HG03342 (cell line): ENCODE measurements around the gene PLPP3.

Experiments
- ATAC-seq: cut with Tn5 transposase; IDR thresholded peaks from one replicate; pipeline ENCODE4 v1.9.1; 2021; ENCODE audit warnings: mild to moderate bottlenecking, moderate library complexity; ENCODE audit not compliant: unreplicated experiment

PLPP3 gene

DNA sequence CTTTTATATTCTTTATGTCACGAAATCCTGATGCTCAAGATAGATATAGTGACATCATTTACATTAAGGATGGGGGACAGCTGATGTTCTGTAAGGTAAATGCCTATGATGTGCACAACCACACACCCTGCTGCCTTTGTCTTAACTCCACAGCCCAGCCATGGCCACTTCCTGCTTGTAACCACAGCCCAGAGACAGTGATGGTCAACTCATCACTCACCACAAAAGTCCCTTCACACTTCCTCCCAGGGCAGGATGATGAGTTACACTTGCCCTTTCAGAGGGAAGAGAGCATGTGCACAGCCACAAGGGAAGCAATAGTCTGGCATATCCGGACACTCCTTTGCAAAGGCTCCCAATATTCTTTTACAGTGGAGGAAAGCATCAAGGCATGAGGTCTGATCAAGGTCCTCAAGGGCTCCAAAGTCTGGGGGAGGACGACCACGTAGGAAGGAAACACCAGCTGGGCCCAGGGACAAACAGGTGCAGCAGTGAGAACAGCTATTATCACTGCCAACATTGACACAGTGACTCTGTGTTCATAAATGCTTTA lies 53.8 kb downstream of the PLPP3 start:
- peak; percentile 82 for ATAC-seq

DNA sequence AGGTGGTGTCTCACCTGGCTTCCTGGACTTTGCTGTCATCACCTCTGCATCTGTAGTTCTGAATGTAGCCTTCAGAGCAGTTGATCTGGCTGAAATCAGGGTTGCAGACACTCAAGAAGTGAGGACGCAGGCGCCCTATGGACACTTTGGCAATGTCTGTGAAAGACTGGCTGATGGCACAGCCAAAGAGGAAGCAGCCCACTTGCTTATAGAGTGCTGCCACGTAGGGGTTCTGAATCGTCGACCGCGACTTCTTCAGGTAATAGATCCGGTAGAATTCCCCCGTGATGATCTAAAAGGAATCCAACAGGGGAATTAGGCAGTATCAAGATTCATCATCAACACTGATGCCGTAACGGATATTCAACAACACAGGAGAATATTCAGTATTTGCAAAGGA lies 55.1 kb downstream of the PLPP3 start:
- ATAC-seq: no peak

DNA sequence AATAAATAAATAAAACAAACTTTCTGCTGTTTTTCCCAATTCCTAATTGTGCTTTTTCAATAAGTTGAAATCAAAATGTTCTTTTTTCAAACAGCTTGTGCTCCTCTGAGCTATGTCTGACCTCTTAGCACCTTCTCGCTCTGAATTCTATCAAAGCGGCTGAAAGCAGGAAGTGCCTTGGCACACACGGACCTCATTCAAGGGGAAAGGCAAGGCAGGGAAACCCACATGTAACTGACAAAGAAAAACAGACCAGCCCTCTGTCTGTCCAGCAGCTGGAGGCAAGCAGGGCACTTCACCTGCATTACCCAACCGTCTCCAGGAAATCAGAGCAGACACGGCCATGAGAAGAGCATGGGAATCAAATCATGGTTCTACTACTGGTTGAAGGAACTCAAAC lies 56.7 kb downstream of the PLPP3 start:
- ATAC-seq: no peak

DNA sequence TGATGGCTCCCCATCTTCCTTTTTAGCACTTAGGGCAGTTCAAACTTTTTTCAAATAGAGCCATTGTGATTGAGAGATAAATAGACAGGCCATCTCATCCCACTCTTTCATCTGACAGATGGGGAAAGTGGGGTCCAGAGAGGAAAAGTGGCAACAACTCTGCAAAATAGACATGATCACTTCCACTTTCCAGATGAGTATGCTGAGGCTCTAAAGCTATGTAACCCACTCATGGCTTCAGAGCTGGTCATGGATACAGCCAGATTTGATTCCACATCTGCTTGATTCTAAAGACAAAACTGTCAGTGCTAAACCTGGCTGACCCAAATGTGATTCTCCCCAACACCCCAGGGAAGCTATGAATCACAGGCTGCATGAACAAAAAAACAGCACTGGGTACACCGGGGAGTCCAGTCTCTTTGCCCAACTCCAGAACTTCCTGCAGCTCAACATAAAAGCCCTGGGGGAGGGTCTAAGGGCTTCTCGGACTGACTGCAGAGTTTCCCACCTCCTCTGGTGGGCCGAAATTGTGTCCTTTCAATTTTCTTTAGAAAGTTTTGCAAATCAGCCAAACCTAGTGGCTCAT lies 59.3 kb downstream of the PLPP3 start:
- no peak for ATAC-seq

DNA sequence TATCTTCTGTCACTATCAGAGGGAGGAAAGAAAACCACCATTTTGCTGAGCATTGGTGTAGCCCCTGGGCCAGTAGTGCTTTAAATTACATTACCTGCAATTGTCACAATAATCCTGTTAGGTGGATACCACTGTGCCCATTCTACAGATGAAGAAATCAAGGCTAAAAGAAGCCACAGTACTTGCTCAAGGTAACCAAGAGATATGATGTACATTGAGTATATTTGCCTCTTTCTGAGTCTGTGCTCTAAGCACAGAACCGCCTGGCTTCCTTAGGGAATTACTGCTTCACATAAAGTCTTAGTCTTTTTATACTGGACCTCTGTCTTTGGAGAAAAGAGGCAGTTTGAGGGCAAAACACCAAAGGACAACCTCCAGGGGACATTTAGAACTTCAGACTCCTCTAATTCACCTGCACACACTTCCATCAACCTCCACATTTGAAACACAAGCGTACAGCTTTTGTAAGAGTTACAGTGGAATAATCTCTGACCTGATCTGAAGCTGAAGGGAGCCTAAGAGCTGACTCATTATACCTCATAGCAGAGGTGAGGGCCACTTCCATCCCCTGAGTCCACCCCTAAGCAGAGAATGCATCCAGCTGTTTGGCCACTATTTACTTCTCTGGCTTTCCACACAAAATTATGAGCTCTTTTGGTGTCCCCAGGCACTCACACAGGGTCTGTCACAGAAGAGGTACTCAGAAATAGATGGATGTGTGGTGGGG lies 61.8 kb downstream of the PLPP3 start:
- no peak for ATAC-seq

DNA sequence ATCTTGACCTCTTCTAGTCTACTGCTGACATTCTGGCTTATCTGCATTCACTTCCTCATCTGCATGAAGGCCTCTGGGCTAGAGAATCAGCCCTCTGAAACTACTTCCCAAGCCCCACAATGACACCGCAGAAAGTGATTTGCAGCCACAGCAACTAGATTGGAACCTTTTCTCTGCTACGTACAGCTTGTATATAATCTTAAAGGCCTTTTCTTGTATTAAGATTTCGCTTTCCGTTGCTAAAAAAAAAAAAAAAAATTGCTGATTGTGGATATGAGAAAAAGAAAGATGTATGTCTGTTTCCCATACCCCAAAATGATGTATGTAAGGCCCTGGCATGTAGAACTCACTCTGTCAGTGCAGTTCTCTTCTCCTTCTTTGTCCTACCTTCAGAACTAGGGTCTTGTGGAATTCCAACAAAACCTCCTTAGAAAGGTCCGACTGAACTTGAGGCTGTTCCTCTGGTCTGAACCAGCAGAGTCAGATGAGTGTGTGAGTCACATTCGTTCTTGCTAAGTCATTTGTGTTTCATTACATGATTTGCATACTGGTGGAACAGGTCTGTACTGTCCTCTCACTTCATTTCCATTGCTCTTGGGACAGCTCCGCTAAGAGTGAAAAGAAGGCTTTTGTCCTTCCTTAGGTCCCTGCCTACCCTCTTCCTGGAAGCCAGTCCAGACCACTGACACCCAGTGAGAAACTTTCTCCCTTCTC lies 62.7 kb downstream of the PLPP3 start:
- peak; percentile 94 for ATAC-seq

DNA sequence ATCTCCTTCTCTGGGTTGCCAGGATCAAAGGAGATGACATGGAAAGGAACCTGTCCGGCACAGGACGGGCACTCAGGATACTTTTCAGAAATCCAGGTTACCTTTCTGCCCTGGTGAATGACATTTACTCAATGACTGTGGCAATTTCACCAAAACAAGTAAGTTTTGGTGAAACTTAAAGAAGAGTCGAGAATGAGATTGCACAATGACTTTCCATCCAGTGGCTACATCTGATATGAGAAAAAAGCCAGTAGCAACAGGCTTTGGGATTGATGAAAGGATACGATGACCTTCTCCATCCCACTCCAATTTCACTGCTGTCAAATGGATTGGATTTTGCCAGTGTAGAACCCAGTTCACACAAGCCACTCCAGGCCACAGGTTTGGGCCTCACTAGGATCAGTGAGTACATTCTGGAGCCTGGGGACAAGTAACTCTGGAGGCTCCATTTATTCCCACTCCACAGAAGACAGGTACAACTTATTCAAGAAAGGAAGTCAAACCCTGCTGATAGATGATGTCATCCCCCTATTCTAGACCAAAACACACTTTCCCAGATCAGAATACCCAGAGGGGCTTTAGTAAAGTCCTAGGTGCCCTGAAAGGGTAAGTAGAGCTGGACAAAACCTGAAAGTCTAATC lies 63.3 kb downstream of the PLPP3 start:
- no peak for ATAC-seq

DNA sequence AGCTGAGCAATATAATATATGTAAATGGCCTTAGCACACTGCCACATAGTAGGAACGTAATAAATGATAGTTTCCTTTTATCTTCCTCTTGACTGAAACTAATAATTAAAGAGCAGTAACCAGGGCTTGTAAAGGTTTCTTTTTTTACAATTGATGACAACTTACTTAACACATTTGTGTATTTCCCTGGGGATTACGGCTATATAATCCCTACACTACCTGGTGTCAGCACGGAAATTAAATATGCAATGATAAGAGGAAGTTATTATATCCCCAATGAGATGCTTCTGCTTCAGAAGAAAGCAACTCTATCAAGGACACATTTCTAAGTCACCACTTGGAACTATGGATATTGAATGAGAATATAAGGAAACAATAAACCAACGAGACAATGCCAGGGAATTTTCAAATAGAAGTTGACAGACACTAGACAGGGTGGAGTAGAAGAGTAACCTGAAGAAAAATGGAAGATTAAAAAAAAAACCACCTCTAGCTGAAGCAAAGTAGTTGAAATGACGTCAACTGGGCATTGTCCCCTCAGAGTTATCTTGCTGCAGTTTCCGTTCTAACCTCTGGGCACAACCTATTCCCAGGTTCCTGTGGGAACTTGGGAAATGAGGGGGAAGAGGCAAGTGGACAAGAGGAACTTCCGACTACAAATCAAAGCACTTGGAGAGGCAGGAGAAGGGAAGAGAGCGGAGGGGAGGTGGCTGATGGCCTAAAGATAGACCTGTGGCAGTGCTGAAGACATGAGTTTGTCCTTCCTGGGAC lies 66.5 kb downstream of the PLPP3 start:
- no peak for ATAC-seq

DNA sequence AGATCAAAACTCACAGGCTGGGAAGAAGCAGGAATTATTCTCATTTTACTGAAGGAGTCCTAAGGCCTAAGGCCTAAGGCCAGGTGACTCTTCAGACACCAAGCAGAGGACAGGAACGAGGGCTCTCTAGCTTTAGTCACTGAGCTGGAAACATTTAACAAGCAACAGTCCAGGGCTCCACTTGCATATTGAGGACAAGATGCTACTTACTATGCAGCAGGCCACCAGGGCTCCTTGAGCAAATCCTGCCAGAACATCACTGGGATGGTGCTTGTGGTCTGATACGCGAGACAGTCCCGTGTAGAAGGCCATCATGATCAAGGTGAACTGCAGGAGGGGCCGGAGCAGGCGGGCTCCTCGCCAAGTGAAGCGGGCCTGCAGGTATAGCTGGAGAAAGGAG lies 67.6 kb downstream of the PLPP3 start:
- ATAC-seq: no peak

DNA sequence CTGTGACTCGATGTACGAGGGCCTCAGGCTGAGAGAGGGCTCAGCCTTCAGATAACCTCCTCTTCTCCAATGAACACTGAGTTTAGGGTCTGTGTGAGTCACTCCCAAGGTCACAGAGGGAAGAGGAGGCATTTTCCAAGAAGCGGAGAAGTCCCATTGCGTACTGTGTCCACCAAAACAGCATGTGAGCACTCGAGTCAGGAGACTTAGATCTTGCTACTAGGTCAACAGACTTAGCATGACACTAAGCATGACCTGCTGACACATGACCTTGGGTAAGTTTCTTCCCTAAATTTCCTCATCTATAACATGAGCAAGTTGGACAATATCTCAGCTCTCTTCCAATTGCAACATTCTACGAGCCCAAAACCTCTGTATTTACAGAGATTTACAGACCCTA lies 68.0 kb downstream of the PLPP3 start:
- no peak for ATAC-seq

DNA sequence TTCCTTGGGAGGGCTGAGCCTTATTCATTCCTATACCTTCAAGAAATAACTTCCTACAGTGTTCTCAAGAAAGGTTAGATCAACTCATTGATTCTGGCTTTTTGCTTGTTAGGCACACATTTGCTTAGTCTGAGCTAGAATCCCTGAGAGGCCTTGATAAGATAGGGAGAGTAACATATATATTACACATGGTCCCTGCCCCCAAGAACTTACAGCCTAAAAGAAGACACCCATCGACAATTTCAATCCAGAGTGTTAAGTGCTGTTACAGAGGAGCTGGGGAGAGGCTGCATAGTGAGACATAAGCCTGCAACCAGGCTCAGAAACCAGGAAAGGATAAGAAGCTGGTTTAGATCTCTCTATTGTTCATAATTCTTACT lies 68.7 kb downstream of the PLPP3 start:
- no peak for ATAC-seq

DNA sequence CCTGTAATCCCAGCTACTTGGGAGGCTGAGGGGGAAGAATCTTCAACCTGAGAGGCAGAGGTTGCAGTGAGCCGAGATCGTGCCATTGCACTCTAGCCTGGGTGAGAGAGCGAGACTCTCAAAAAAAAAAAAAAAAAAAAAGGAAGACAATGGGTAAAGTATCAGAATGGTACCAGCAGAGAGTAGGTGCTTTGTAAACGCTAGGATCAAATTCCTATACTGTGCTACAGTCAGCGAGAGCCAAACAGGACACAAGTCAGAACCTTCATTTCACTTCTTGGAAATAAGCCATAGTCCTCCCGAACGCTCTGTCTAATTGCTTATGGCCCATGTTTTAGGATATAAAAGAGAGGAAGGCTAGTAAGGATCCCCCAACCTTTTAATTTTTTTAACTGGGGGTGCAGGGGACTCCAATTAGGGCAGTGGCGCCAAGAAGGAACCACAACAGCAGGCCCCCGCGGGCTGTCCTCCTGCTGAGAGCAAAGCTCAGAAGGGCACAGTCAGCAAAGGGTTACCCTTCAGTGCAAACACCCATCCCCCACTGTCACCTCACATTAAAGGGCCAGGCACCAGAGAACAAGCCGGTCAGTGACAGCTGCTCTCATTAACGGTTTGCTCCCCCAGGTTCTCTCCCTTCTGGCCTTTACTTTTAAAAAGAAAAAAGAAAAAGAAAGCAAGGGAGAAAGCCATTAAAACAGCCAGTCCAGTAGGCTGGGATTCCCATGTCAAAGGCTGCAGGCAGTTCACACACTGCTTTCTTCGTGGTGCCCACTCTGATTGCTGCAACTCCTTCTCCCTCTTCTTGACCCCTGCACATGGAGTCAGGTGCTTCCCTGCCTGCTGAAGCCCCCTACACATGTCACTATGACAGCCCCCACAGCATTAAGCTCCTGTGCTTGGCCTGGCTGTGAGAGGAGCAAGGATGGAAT lies 69.4 kb downstream of the PLPP3 start:
- no peak for ATAC-seq

DNA sequence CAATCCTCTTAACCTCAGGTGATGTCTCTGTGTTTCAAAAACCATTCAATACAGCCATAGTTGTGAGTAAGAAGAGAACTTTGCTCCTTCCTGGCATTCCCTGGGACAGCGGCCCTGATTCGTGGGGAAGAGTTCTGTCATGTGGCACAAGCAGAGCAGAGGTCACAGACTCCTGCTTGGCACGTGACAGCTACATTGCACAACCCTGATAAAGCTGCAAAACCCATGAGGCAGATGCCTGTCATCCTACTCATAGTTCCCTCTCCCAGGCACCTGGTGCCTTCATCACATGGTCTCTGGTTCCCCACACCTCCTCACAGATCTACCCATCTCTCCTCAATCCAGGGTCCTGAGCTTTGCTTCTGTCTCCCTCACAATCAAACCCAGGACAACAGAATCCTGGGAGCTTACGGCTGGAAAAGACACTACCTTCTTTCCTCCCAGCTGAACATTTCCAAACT lies 70.8 kb downstream of the PLPP3 start:
- no peak for ATAC-seq

DNA sequence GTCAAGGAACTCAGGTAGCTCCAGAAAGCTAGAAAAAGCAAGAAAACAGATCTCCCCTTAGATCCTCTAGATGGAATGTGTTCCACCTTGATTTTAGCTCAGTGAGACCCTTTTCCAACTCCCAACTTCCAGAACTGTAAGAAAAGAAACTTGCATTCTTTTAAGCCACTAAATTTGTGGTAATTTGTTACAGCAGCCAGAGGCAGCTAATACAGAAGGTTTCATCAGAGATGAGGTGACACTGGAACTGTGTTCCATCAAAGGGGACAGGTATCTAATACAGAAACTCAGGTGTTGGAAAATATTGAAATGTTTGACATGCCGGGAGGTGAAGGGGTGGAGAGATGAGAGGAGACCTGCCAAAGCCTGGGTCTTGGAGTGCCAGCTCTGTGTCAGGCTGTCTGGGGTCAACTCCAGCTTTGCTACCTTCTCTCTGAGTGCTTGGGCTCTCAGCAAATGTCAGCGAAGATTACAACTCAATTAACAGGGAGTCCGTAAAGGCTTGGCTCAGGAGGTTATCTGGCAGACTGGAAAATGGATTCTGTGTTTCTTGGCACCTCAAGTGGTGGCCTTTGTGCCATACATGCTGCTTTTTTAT lies 71.3 kb downstream of the PLPP3 start:
- ATAC-seq: no peak

DNA sequence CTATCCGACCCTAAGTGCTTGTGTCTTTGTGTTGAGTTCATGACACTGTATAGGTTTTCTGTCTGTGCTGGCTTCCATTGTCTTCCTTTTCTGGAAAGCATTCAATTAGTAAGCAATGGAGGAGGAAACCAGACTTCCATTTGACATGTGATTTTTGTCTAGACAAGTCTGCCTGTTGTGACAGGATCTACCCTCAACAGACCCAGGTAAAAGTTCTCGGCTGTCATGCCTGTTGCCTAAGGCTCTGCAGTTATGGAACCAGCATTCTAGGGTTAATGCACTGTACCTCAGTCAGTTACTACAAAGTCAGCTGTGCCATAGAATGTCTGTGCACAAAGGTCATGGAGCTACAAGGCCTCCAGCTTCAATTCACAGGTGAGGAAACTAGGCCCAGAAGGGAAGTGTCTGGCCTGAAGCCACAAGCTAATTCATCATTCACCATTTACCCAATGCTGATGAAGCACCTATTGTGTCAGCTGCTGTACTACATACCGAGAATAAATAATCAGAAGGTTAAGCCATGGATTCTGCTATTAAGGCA lies 72.3 kb downstream of the PLPP3 start:
- no peak for ATAC-seq

DNA sequence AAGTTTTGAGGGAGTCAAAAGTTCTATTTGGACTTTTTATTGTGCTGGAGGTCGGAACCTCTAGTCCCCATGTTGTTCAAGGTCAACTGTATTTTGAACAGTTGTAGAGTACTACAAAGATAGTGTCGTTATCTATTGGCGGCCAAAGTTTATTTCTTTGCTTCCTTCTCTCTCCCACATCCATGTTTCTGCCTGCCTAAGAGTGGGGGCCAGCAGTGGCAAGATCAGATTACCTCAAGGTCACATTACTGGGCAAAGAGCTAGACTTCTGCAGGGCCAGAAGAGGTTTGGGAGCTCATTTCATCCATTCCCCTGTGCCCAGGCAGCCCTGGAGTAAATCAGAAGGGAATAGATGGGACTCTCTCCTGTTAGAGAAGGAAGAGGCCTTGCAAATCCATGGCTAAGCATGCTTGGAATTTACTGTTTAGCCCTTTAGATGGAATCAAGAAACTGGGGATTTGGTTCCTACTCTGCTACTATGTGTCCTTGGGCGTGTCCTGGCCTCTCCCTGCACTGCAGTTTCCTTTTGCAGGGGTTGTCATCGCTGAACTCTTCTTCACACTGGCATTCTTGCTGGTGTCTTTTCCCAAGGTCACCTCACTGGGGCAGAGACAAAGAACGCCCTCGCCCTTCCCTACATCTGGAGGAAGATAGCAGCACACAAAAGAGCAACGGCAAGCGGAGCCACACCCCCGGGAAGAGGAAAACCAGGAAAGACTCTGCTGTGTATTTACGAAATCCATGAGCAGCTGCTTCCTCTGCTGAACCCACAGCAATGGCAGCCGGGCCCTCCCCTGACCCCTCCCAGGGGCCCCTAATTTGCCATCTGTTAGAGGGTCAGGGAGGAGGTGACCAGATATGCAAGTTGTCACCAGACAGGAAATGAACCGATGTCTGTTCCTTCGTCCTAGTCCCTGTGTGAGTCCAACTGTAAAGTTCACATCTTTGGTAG lies 73.3 kb downstream of the PLPP3 start:
- ATAC-seq: no peak

DNA sequence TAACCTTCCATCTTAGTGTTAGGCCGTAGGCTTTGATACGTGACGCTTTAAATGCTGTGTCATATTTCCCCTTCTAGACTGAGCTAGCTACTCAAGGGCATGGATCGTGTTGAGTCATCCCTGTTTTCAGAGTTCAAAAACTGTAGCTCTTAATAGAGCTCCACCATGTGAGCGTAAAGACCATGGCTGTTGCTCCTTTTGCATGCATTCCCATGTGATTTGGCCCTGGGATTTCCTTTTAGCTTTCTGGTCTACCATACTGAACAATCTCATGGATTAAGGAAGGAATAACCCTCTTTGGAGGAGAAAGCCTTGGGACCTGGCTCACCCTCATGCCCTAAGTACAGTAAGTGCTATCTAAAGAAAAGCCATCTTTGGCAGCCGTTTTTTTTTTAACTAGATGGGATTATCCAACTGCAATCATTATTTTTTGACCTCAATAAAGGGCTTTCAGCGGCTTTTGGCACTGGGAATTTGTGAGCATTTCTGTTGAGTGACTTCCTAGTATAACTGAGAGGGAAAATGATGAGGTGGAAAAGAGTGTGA lies 76.6 kb downstream of the PLPP3 start:
- ATAC-seq: no peak

DNA sequence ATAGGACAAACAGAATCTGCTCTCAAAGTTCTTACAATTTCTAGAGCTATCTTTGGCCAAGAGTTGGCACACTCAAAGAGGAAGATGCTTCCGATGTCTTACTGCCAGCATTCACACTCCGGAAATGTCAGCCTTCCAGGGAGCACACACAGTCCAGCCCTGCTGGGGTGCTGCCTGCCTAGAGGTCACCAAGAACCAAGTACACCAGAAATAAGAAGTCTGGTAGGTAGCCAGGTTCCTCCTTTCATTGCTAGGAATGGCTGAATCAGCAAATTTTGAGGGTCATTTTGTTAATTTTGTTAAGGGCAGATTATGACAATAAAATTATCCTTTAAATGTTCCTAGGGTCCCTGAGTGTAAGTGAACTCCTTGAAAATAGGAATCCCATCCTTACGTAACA lies 77.5 kb downstream of the PLPP3 start:
- ATAC-seq: no peak
